ENCODE measurements around the gene MBD3L2B.
"Not testable (repeated sequence)": the region's sequence is repeated elsewhere in the genome, so short reads cannot be mapped to it uniquely, and the experiment has no call there.

Gene MBD3L2B

GRCh38 chr19:7021331-7021730 is at the start of gene MBD3L2B:
TSS of gene MBD3L2B (minus strand) at chr19:7021431. CDS start at chr19:7021397, 34 bp downstream.
- not testable (repeated sequence) for H3K27me3 Mint-ChIP-seq (ENCODE audit: low read depth); H3K36me3 Mint-ChIP-seq (ENCODE audit: low read depth); H3K4me1 Mint-ChIP-seq; H3K4me3 Mint-ChIP-seq; H3K27ac Mint-ChIP-seq; H3K9me3 Mint-ChIP-seq

- TF ChIP-seq CTCF (IDR thresholded peaks at IDR 0.05; ENCODE audit: unreplicated experiment in 3 of 3), result no peak
- H3K36me3 Mint-ChIP-seq (ENCODE audit: low read depth), result peaks cover 51% of the 10 kb centered on the region
- peaks cover 9% of the 10 kb centered on the region for H3K4me1 Mint-ChIP-seq
- H3K4me3 Mint-ChIP-seq, result peak overlapping the region; percentile 98 to 99 (median 99)
- H3K27ac Mint-ChIP-seq, result peak overlapping the region in 2 of 3 experiments; percentile 58 to 63
- peaks cover 17% of the 10 kb centered on the region for H3K9me3 Mint-ChIP-seq
- peaks cover 5% of the 10 kb centered on the region for H3K27me3 Mint-ChIP-seq (ENCODE audit: low read depth)
These were observed 48.6 kb upstream of the MBD3L2B start for GRCh38 chr19:7069904-7070226.

- H3K4me3 Mint-ChIP-seq, result peak within 1 kb of the TSS; percentile 98 to 99 (median 99)
These were observed 48.0 kb upstream of the MBD3L2B start, which contains the start of gene ZNF557 for GRCh38 chr19:7069042-7069903. TSS of gene ZNF557 (plus strand) at chr19:7069703. CDS start at chr19:7075075, 5,372 bp downstream.

GRCh38 chr19:7068599-7068998 is 47.4 kb upstream of the MBD3L2B start:
- Mint-ChIP-seq H3K9me3 (peaks cover 13% of the 10 kb centered on the region), H3K36me3 (ENCODE audit: low read depth) (peaks cover 38% of the 10 kb centered on the region), H3K4me1 (peaks cover 9% of the 10 kb centered on the region), H3K4me3 (peak overlapping the region; percentile 98 to 99 (median 99)), H3K27me3 (ENCODE audit: low read depth) (peaks cover 5% of the 10 kb centered on the region), H3K27ac (peak overlapping the region; percentile 58 to 88 (median 63))
- TF ChIP-seq CTCF (IDR thresholded peaks at IDR 0.05; ENCODE audit: unreplicated experiment in 3 of 3), result no peak

More at GRCh38 chr19:7069042-7069903, 48.0 kb upstream of the MBD3L2B start, which contains the start of gene ZNF557:
- peaks cover 45% of the 10 kb centered on the region for H3K36me3 Mint-ChIP-seq (ENCODE audit: low read depth)
- H3K9me3 Mint-ChIP-seq, result peaks cover 15% of the 10 kb centered on the region
- TF ChIP-seq CTCF (IDR thresholded peaks at IDR 0.05; ENCODE audit: unreplicated experiment in 3 of 3), result no peak
- peaks cover 5% of the 10 kb centered on the region for H3K27me3 Mint-ChIP-seq (ENCODE audit: low read depth)
- peak within 1 kb of the TSS; percentile 58 to 88 (median 63) for H3K27ac Mint-ChIP-seq
- H3K4me1 Mint-ChIP-seq, result peaks cover 9% of the 10 kb centered on the region

- H3K4me1 Mint-ChIP-seq, result peaks cover 9% of the 10 kb centered on the region
- peaks cover 5% of the 10 kb centered on the region for H3K27me3 Mint-ChIP-seq (ENCODE audit: low read depth)
- peaks cover 12% of the 10 kb centered on the region for H3K9me3 Mint-ChIP-seq
- peak overlapping the region in 2 of 3 experiments; percentile 41 to 99 for H3K4me3 Mint-ChIP-seq
- no peak for TF ChIP-seq CTCF (IDR thresholded peaks at IDR 0.05; ENCODE audit: unreplicated experiment in 3 of 3)
- no peak overlapping the region for H3K27ac Mint-ChIP-seq
- peaks cover 31% of the 10 kb centered on the region for H3K36me3 Mint-ChIP-seq (ENCODE audit: low read depth)
These were observed 46.5 kb upstream of the MBD3L2B start for GRCh38 chr19:7067716-7068115.

GRCh38 chr19:7067122-7067521 is 45.9 kb upstream of the MBD3L2B start:
- H3K9me3 Mint-ChIP-seq; H3K4me3 Mint-ChIP-seq; H3K4me1 Mint-ChIP-seq; H3K27me3 Mint-ChIP-seq (ENCODE audit: low read depth); H3K27ac Mint-ChIP-seq: not testable (repeated sequence)
- H3K36me3 Mint-ChIP-seq (ENCODE audit: low read depth), result peaks cover 25% of the 10 kb centered on the region
